EH (cell line): ENCODE results near the gene NAGK.

Experiments
- DNase-seq: peaks from one replicate; pipeline ENCODE4 v3.0.0-alpha.2; 2015; ENCODE audit warnings: low read depth

Gene NAGK

DNA sequence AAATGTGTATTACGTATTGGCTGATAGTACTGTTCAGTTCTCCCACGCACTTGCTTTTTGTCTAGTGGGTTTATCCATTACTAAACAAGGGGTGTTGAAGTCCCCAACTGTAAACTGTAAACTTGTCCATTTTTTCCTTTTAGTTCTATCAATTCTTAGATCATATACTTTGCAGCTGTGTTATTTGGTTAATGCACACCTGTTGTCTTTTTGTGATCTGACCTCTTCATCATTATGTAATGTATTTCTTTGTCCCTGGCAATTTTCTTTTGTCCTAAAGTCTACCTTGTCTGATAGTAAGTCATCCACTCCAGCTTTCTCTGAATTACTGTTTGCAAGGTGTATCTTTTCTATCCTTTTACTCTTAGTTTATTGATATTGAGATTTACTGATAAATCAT, 39.6 kb downstream of the NAGK start:
- no peak for DNase-seq

DNA sequence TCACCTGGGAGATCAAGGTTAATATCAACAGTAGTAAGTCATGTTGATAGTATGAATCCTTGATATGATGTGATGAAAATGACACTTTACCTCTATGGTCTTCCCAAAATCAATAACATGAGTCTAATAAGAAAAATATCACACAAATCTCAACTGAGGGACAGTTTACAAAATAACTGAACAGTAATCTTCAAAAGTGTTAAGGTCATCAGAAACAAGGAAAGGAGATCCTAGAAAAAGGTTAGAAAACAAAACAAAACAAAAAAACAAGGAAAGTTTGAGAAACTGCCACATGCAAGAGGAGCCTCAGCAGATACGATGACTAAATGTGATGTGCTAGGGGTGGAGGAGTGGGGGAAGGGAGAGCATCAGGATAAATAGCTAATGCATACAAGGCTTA, 45.4 kb downstream of the NAGK start:
- no peak for DNase-seq

DNA sequence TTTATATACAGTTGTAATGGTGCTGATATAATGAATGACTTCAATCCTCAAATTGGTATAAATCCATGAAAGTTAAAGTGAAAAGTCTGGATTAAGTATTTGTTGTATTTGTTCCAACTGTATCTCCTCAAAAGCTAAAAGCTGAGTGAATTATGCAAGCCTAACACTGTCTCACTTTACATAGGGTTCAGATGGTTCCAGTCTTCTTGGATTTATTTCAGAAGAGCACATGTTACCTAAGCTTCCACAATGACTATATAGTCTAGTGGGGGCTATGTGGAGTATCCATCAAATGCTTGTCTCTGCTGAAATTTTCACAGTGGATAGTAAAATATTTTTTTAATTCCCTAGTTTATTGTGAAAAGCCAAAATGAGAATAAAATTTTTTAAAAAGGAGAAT, 48.6 kb downstream of the NAGK start:
- no peak for DNase-seq

DNA sequence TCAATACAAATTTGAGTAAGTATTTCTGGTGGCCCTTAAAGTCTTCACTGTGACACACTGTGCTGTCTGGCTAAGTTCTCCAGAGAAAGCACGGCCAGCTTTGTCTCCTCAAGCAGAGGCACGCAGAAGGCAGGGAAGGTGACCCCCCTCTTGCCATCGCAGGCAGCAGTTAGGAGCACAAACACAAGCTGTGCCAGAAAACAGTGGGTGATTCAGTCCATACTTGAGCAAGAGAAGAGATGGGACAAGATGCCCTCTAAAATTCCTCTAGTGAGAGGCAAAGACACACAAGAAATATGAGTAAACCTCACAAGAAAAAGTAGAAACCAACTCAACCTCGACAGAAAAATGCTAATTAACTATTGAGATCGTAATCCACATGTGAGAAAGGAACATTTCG, 51.7 kb downstream of the NAGK start:
- no peak for DNase-seq

GRCh38 chr2:71121479-71121878, 53.0 kb downstream of the NAGK start:
- DNase-seq, result no peak

DNA sequence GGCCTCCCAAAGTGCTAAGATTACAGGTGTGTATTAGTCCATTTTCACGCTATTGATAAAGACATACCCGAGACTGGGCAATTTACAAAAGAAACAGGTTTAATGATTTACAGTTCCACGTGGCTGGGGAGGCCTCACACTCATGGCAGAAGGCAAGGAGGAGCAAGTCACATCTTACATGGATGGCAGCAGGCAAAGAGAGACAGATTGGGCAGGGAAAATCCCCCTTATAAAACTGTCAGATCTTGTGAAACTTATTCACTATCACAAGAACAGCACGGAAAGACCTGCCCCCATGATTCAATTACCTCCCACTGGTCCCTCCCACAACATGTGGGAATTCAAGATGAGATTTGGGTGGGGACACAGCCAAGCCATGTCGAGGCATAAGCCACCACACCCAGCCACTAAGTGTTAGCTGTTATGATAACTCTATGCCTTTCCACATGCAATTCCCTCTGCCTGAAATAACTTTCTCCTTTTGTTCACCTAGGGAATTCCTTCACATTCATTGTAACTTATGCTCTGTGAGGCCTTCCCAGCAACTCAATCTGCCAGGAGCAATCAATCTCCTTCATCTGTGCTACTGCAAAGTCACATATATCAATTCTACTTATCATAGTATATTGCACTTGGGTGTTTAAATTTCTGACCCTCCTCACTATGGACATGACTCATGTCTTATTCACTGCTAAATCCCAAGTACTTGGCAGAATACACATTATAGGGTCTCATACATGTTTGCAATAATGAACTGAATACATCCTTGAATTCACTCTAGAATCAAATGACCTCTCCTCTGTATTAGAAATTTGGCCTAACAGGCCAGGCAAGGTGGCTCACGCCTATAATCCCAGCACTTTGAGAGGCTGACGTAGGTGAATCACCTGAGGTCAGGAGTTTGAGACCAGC, 54.2 kb downstream of the NAGK start:
- no peak for DNase-seq

DNA sequence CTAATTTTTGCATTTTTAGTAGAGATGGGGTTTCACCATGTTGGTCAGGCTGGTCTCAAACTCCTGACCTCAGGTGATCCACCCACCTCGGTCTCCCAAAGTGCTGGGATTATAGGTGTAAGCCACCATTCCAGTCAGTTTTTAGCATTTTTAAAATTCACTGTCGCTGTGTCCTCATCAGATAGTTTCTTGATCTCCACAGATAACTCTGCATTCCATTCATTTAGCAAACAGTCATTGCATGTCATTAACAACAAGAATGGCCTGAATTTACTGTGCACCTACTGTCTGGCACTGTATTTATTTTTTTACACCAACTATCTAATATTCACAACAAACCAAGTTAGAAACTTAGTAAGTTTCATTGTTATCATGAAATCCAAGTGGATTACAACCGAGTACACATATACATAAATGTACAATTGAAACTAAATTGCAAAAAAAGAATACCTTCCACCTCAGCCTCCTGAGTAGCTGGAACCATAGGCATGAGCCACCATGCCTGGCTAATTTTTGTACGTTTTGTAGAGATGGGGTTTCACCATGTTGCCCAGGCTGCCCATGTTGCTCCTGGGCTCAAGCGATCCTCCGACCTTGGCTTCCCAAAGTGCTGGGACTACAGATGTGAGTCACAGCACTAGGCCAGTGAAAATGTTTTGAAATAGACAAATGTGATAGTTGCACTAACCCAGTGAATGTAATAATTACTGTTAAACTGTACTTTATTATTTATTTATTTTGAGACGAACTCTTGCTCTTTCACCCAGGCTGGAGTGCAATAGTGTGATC, 57.3 kb downstream of the NAGK start:
- no peak for DNase-seq

GRCh38 chr2:71126957-71127356, 58.5 kb downstream of the NAGK start:
- DNase-seq, result no peak
